Stomach (tissue), 4 donors: ENCODE data around the gene PSMB2.

Experiments used
- CTCF ChIP-seq, 7 experiments: fragments of 450-650 bp in 4 of 7; fragments of 200-600 bp in 3 of 7; sonication (generic) in 3 of 7; IDR thresholded peaks; one replicate each; pipeline ENCODE4 v1.5.1; 2016 to 2019; ENCODE audit warnings: antibody characterized with exemption in 7 of 7, control low read depth in 2 of 7, mild to moderate bottlenecking in 1 of 7
- EP300 ChIP-seq: sonication (generic); formaldehyde crosslinking; IDR thresholded peaks from one replicate; pipeline ENCODE4 v1.6.1; 2017; ENCODE audit warnings: antibody characterized with exemption
- POLR2A ChIP-seq, 4 donors: fragments of 450-650 bp; IDR thresholded peaks; one replicate each; pipeline ENCODE4 v1.6.1; 2016; ENCODE audit warnings: antibody characterized with exemption in 4 of 4, control low read depth in 2 of 4, mild to moderate bottlenecking in 1 of 4, moderate library complexity in 1 of 4
- POLR2AphosphoS5 ChIP-seq, 3 donors: sonication (generic); formaldehyde crosslinking; IDR thresholded peaks; one replicate each; pipeline ENCODE4 v1.6.1; 2016; ENCODE audit warnings: antibody characterized with exemption in 3 of 3

GRCh38 chr1:35629051-35629450, 12.3 kb downstream of the PSMB2 start:
- TF ChIP-seq CTCF (IDR thresholded peaks at IDR 0.05) (no peak), EP300 (no peak), POLR2A (IDR thresholded peaks at IDR 0.05) (no peak), POLR2AphosphoS5 (IDR thresholded peaks at IDR 0.05) (no peak)
